GM20000 (cell line): ENCODE data around the gene CLSTN2.

Experiments
- DNase-seq: peaks from one replicate; pipeline ENCODE4 v3.0.0; 2012; ENCODE audit warnings: low spot score
- TF ChIP-seq, protein P1 (sequence below): IDR thresholded peaks from 2 replicates; pipeline ENCODE4 v1.5.1; 2012; ENCODE audit warnings: mild to moderate bottlenecking, control low read depth; ENCODE audit errors: extremely low read depth, missing control alignments

CLSTN2 gene

DNA sequence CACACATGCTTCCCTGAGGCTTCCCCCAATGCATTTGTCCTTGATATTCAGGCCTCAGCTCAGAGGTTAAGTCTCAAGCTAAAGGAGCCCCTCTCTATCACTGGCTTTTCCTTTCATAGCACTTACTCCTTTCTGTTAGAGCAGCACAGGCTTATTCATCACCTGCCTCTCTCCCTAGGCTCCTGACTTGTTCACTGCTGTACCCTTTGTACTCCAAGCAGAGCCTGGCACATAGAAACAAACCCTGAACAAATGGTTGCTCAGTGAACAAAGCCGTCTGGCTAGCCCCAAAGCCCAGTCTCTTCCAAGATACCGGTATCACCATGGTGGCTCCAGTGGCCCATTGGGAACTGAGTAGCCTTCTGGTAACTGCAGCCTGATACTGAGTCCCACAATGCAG, 511.7 kb downstream of the CLSTN2 start:
- DNase-seq: no peak
- TF ChIP-seq, protein P1, sequence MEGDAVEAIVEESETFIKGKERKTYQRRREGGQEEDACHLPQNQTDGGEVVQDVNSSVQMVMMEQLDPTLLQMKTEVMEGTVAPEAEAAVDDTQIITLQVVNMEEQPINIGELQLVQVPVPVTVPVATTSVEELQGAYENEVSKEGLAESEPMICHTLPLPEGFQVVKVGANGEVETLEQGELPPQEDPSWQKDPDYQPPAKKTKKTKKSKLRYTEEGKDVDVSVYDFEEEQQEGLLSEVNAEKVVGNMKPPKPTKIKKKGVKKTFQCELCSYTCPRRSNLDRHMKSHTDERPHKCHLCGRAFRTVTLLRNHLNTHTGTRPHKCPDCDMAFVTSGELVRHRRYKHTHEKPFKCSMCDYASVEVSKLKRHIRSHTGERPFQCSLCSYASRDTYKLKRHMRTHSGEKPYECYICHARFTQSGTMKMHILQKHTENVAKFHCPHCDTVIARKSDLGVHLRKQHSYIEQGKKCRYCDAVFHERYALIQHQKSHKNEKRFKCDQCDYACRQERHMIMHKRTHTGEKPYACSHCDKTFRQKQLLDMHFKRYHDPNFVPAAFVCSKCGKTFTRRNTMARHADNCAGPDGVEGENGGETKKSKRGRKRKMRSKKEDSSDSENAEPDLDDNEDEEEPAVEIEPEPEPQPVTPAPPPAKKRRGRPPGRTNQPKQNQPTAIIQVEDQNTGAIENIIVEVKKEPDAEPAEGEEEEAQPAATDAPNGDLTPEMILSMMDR: no peak

DNA sequence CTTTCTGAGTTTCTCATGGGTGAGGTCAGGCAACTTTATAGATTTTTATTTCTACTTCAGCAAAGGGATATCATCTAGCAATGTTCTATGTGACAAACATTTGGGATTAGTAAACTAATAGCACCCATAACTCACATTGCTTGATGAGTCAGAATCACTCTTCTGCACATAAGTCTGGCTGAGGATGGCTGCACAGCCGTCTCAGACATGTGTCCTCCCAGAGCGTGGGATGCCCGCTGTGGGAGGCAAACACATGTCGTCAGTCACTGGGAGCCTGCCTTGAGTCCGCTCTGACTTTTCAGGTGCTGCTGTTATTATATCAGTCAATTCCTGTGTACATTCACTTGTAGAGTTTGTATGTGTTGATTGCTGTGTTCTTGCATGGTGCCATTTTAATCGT, 512.2 kb downstream of the CLSTN2 start:
- no peak for DNase-seq
- TF ChIP-seq, protein P1: no peak

DNA sequence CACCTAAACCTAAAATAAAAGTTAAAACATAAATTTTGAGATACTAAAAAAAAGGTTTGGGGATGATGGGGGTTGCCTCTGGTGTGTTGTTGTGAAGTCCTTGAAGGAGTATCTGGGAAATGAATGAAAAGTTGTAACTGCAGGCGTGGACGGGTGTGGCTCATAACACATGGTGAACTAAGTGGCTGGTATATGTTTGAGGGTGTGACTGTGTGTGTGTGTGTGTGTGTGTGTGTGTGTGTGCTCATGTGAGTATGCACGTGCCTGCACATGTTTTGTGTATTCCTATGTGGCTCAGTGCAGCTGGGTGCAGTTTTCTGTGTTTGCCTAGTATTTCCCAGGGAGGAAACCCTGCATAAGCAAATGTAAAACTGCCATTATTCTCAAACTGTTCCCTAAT, 513.0 kb downstream of the CLSTN2 start:
- TF ChIP-seq, protein P1: no peak
- no peak for DNase-seq

DNA sequence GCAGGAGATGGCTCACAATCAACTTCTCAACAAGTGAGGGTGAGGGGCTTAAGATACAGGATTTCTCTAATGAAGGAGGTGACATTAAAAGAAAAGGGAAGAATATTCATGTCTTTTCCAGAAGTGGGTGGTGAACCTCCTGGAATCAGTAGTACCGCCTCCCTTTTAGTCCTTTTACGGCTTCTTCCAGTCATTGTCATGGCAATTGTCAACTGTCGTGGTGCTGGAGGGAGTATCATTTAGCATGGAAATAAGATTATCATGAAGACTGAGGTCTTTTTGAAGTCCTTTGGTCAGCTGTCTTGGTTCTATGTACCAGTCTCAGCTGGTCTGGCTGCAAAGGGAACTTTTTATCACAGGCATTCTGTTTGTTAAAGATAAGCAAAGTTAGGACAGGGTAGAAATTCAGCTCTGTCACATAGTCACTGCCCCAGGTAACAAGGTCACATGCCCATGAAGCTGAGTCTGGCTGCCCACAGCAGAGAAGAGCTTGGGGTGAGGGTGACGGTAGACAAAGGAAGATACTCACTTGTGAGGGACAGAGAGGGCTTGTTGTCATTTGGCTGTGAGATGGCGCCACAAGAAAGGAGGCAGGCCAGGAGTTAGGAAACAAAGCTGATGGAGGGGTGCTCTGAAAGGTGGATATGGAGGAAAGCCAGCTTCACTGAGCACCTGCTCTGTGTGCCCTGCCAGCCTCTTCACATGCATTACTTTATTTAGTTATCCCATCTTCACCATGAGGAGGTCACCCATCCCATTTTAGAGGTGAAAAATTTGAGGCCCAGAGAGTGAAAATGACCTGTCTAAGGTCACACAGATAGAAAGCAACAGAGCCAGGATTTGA, 514.6 kb downstream of the CLSTN2 start:
- TF ChIP-seq, protein P1: no peak
- no peak for DNase-seq

DNA sequence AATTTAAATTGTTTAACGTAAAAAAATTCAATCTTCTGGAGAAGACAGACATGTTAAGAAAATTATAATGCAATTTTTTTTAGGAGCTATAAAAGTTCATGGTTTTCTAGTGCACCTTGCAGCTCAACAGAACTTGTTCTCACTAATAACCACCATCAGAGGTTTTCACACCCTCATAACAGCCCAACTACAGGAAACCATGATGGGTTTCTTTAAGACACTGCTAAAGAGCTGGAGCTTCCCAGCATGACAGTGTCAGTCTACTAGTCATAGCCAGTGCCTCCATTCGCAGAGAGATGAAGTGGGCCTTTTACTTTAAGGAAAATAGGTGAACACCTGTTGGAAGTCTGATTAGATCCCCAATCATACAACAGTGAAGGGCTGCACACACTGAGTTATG, 518.8 kb downstream of the CLSTN2 start:
- TF ChIP-seq, protein P1: no peak
- DNase-seq: no peak

DNA sequence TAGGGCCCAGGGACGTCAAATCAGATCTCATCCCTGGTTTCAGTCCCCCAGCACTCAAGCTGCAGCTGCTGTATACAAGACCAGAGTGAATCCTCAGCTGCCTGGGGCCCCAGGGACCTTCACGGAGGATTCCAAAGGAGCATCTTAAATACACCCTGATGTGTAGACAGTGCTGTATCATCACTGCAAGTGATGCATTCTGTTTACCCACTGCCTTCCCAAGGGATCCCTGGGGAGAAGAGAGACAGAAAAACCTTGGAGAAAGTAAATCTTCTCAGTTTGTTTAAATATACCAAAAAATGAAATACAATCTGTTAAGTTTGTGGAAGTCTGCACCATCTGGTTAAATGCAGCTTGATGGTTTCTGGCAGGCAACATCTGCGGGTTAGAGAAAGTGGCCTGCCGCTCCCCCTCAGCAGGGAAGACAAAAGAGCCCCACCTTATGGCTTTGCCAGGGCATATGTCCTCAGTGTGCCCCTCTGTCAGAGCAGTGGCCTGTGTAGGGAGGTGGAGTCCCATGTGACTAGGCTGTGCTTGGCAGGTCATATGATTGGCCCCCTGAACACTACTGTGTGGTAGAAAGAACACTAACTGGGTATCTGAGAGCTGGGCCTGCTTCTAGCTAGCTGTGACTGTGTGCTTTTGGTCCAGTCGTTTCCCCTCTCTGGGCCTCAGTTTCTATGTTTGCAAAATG, 520.7 kb downstream of the CLSTN2 start:
- TF ChIP-seq, protein P1: no peak
- no peak for DNase-seq

DNA sequence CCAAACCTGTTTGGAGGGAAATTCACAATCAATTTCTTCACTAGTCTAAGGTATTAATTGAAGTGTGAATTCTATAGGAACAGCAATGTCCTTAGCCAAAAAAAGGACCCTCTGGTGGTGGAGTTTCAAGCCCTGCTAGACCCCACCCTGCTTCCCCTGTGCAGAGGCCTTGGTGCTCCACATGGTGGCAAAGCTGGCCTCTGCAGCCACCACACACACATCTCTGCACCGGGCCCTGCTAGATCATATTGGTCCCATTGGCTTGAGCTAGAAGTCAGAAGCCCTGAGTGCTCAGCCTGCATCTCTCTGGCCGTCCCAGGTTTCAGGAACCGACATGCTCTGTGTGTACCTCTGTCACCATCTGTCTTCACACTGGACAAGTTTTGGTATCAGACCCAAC, 522.0 kb downstream of the CLSTN2 start:
- no peak for DNase-seq
- TF ChIP-seq, protein P1: no peak
